SU-DHL-6 (cell line): ENCODE data around the gene FAM186B.

Experiments used
- H2AFZ ChIP-seq: fragments of 200-600 bp; sonication (generic); 2 replicates; pipeline ENCODE4 v1.6.1; 2014; ENCODE audit warnings: low read depth, mild to moderate bottlenecking, moderate library complexity, mixed read lengths, antibody characterized with exemption, low read length; ENCODE audit not compliant: severe bottlenecking
- H3F3A ChIP-seq: fragments of 200-600 bp; shearing (Covaris generic); 2 replicates; pipeline ENCODE4 v1.6.0; 2016; ENCODE audit warnings: antibody characterized with exemption, mild to moderate bottlenecking; ENCODE audit not compliant: insufficient read depth
- H3K27ac ChIP-seq: fragments of 200-600 bp; sonication (generic); 2 replicates; pipeline ENCODE4 v1.5.1; 2016; ENCODE audit warnings: low read depth, mild to moderate bottlenecking, low read length, moderate library complexity, mixed read lengths
- H3K27me3 ChIP-seq: fragments of 200-600 bp; sonication (generic), shearing (Covaris generic); 2 replicates; pipeline ENCODE4 v1.6.0; 2014; ENCODE audit warnings: mild to moderate bottlenecking, low read length
- H3K36me3 ChIP-seq: fragments of 200-600 bp; sonication (generic); 2 replicates; pipeline ENCODE4 v1.6.1; 2014; ENCODE audit warnings: mild to moderate bottlenecking, low read length, mixed read lengths
- H3K4me2 ChIP-seq: fragments of 300-600, 200-600 bp; shearing (Covaris generic), sonication (generic); 2 replicates; pipeline ENCODE4 v1.6.0; 2014; ENCODE audit warnings: low read length, low read depth, mild to moderate bottlenecking; ENCODE audit not compliant: poor library complexity, severe bottlenecking
- H3K4me3 ChIP-seq: fragments of 200-600 bp; sonication (generic); 2 replicates; pipeline ENCODE4 v1.5.1; 2014; ENCODE audit warnings: antibody characterized with exemption, low read length, mild to moderate bottlenecking, mixed read lengths; ENCODE audit not compliant: insufficient read depth, poor library complexity, severe bottlenecking
- H3K79me2 ChIP-seq: fragments of 200-600 bp; sonication (generic); 2 replicates; pipeline ENCODE4 v1.6.1; 2014; ENCODE audit warnings: mild to moderate bottlenecking, low read length, moderate library complexity; ENCODE audit not compliant: insufficient read depth
- H3K9ac ChIP-seq: fragments of 200-600 bp; sonication (generic); 2 replicates; pipeline ENCODE4 v1.7.0; 2014; ENCODE audit warnings: mild to moderate bottlenecking, low read length
- H3K9me2 ChIP-seq: fragments of 200-600 bp; sonication (generic); replicated peaks from 2 replicates; pipeline ENCODE4 v1.6.1; 2014; ENCODE audit warnings: low read length; ENCODE audit not compliant: insufficient read depth
- H3K9me3 ChIP-seq: fragments of 200-600 bp; sonication (generic); 2 replicates; pipeline ENCODE4 v1.6.1; 2014; ENCODE audit warnings: low read length, mixed read lengths; ENCODE audit not compliant: insufficient read depth
- H4K20me1 ChIP-seq: fragments of 200-600 bp; sonication (generic); 2 replicates; pipeline ENCODE4 v1.6.1; 2014; ENCODE audit warnings: low read depth, mild to moderate bottlenecking, antibody characterized with exemption, low read length, moderate library complexity, mixed read lengths
- CTCF ChIP-seq: fragments of 200-600 bp; sonication (generic); IDR thresholded peaks from one replicate; pipeline ENCODE4 v1.5.1; 2017; ENCODE audit warnings: antibody characterized with exemption, mild to moderate bottlenecking, low read length, moderate library complexity; ENCODE audit not compliant: insufficient read depth, poor library complexity, severe bottlenecking
- EZH2phosphoT487 ChIP-seq: fragments of 200-600 bp; sonication (generic), shearing (Covaris generic); conservative IDR thresholded peaks from 2 replicates; pipeline ENCODE4 v1.6.1; 2018; ENCODE audit warnings: mild to moderate bottlenecking, antibody characterized with exemption, low read length, moderate library complexity, mixed read lengths

FAM186B gene

GRCh38 chr12:49645146-49646039 is 40.0 kb upstream of the FAM186B start:
- H3K36me3 ChIP-seq, result no peaks in the 10 kb centered on the region
- H3K4me2 ChIP-seq, result no peak overlapping the region
- no peaks in the 10 kb centered on the region for H3K9me3 ChIP-seq
- no peaks in the 10 kb centered on the region for H3K27me3 ChIP-seq
- no peak overlapping the region for H3K4me3 ChIP-seq
- no peaks in the 10 kb centered on the region for H3F3A ChIP-seq
- TF ChIP-seq EZH2phosphoT487 (no peak), CTCF (no peak)
- H4K20me1 ChIP-seq, result no peaks in the 10 kb centered on the region
- H2AFZ ChIP-seq, result no peak overlapping the region
- peak overlapping the region; percentile 46 for H3K9ac ChIP-seq
- no peaks in the 10 kb centered on the region for H3K79me2 ChIP-seq
- H3K27ac ChIP-seq, result peak overlapping the region; percentile 56
- H3K9me2 ChIP-seq, result no peaks in the 10 kb centered on the region

DNA sequence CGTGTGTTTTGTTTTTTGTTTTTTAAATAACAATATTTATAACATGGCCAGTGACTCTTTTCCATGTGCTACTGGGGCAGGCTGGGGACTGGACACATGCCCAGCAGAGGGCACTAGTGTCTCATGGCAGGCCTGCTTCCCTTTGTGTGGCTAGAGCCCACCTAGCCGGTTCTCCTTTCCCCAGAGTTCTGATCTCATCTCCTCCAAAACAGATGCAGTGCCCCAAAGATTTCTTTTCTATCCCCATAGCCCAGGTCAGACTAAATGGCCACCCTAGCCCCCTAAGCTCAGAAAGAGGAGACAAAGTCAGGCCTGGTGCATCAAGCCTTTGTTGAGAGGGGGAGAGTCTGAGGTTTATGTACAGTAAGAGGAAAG is 39.2 kb upstream of the FAM186B start:
- Histone ChIP-seq H3K27me3 (no peaks in the 10 kb centered on the region), H3K79me2 (no peaks in the 10 kb centered on the region), H3K27ac (peak overlapping the region; percentile 56), H3K9me3 (no peaks in the 10 kb centered on the region), H3K4me2 (peak overlapping the region; percentile 30), H3K36me3 (no peaks in the 10 kb centered on the region), H3K4me3 (no peak overlapping the region), H3K9me2 (no peaks in the 10 kb centered on the region), H2AFZ (peak overlapping the region; percentile 69), H3K9ac (peak overlapping the region; percentile 46), H4K20me1 (no peaks in the 10 kb centered on the region), H3F3A (no peaks in the 10 kb centered on the region)
- no peak for TF ChIP-seq EZH2phosphoT487
- TF ChIP-seq CTCF, result peak; percentile 93

GRCh38 chr12:49643961-49644619 is 38.7 kb upstream of the FAM186B start:
- Histone ChIP-seq H3K4me2 (no peak overlapping the region), H2AFZ (no peak overlapping the region), H3K9me3 (no peaks in the 10 kb centered on the region), H4K20me1 (no peaks in the 10 kb centered on the region), H3K27ac (no peak overlapping the region), H3K36me3 (no peaks in the 10 kb centered on the region), H3K79me2 (no peaks in the 10 kb centered on the region), H3K27me3 (no peaks in the 10 kb centered on the region), H3F3A (no peaks in the 10 kb centered on the region), H3K9me2 (no peaks in the 10 kb centered on the region), H3K4me3 (no peak overlapping the region), H3K9ac (no peak overlapping the region)
- TF ChIP-seq CTCF (no peak), EZH2phosphoT487 (no peak)
